Central memory CD4-positive, alpha-beta T cell (primary cell): ENCODE measurements around the gene RBM15.

ENCODE experiments used
- DNase-seq: peaks from one replicate; pipeline ENCODE4 v3.0.0; 2022
- total RNA-seq, 3 experiments: gene quantifications; one replicate each; lab custom pipeline; 2026; lab: John Stamatoyannopoulos, UW

The RBM15 gene
- total RNA-seq, result 80.7 to 119 (median 82.4) reads per million in 3 experiments

DNA sequence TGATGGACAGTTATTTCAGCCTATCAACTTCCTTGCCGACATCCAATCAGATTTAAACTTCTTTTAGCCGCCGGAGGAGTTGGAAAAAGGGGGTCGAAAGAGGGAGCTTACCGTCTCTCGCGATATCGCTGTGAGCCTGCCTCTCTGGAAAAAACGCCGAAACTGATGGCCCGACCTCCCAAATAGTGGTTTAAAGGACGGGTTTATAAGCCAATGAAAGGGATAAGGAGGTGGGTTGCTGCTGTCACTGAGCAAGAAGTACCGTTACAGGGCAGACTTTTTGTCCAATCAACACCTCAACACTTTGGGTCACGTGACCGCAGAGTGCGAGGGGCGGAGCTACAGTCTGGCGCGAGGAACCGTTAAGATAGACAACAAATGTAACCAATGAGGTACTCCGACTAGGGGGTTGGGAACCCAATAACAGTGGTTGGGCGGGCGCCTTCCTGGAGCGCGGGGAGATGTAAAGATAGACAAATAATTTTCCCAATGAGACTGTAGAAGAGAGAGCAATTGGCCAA lies at the start of gene RBM15:
RBM15 (plus strand) TSS at position 492 of the 521 bp plus-strand sequence; CDS start at position 521, 29 bp downstream.
- peak; percentile 100 for DNase-seq

DNA sequence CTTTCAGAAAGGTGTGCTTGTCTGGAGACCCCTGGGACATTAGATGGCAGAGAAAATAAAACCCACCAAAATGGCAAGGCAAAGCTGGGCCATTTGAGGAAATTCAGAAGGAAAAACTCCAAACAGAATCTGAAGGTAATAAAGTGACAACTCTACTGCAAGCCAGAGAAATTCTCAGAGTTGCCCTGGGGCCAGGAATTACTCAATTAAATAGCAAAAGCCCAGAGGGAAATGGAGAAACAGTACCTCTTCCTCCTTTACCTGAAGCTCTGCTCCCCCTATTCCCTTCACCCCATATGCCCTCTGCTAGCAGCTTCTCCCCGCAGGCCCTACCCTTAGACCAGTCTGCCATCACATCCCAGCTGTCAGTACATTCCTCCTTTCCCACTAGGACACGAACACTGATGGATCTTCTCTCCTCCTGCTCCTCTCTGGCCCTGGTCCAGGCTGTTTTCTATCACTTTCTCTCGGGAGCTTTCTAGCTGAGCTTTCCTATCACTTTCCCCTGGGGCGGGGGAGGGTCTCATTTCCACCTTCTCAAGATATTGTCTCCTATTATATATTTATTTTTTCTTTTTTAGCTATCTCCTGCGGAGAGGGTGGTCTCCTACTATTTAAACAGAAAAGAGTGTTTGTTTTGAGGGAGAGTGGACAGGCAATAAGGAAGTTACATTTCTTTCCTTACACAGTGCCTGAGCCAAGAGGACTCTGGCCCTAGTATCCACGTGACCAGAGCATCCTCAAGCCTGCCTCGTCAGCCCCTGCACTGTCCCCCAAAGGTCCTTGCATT lies 47.7 kb upstream of the RBM15 start:
- no peak for DNase-seq

GRCh38 chr1:110292031-110292741 lies 47.0 kb upstream of the RBM15 start:
- DNase-seq, result no peak

GRCh38 chr1:110293601-110294104 lies 45.5 kb upstream of the RBM15 start:
- no peak for DNase-seq

DNA sequence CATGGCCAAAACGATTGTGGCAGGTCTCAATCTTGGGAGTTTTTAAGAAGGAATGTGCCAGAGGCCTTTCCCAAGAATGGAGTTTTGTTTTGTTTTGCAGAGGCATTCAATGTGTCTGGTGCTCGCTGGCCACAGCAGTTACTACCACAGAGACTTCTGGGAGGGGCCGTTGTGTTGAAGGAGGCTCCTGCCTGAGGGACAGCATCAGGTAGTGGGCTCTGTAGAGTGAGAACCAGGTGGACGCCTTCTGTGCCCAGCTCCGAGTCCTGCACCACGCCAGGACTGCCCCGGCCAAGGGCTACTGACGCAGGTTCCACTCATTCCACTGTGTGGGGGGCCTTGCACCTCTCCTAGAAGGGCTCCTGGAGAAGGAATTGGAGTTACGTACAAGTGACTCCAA lies 44.9 kb upstream of the RBM15 start:
- DNase-seq, result no peak

GRCh38 chr1:110298991-110299390 lies 40.2 kb upstream of the RBM15 start:
- no peak for DNase-seq

GRCh38 chr1:110300412-110301085 lies 38.6 kb upstream of the RBM15 start:
- no peak for DNase-seq

- DNase-seq, result no peak
These were observed 36.3 kb upstream of the RBM15 start for GRCh38 chr1:110302836-110303235.

DNA sequence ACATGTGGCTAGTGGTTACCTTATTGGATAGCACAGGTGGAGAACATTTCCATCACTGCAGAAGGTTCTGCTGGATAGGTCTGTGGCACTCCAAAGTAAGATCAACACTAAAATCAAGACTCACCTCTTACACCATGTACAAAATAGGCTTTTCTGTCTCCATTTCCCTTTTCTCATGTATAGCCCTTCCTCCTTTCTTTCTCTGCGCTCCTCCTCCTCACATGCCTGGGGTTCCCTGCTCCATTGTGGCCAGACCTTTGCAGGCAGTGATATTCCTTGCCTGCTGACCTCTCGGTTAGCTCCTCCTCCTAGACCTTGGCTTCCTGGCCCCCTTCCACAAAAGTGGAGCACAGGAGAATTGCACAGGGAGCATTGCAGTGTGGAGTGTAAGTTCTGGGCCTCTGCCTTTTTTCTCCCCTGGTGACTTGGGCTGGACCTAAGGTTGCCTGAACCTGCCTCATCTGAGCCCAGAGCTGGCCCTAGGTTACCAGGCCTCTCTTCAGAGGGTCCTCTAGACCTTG lies 33.2 kb upstream of the RBM15 start:
- DNase-seq, result no peak

DNA sequence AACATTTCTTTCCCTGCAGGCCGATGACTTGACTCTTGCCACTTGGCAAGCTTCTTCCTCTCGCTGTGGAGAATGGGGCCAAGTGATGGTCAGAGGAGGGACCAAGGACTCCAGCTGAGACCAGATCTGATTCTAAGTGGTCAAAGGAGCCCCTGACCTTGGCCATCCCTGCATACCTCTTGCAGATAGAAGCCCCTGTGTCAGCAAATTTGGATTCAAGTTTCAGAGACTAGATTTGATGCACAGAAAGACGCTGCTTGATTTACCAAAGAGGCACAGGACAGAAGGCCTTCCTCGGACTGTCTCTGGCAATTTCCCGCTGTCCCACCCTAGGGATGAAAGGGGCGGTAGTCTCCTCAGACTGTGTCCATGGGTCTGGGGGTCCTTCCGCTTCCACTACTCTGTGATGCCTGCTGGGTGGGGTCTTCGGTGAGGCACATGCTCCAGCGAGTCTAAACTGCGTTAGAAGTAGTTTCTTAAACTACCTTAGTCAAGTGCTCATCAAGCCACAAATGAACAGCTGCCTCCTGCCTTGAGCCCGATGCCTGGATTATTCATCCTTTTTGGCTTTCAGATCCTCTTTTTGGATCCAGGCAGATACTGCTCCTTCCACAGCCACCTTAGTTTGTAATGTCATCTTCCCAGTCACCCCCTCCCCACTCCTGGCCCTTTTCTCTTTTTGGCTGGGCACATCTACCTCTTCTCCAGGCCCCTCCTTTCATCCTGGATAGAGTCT lies 31.8 kb upstream of the RBM15 start:
- DNase-seq, result no peak

- DNase-seq, result no peak
These were observed 30.9 kb upstream of the RBM15 start for GRCh38 chr1:110308247-110308646.

DNA sequence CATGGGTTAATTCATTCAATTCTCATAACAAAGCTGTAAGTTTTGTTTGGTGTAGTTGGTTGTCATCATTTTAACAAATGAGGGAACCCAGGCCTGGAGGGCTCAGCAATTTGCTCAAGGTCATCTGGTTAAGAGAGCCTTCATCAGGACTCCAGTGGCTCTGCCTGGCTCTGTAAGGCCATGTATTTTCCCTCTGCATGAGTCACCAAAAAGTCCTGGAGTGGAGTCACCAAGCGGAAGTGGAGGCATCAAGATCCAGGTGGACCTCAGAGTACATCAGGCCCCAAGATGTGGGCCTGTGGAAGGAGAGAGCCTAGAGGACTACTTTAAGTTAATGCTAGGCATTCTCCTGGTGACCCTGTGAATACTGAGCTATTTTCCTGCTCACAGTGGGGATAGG lies 30.0 kb upstream of the RBM15 start:
- no peak for DNase-seq

DNA sequence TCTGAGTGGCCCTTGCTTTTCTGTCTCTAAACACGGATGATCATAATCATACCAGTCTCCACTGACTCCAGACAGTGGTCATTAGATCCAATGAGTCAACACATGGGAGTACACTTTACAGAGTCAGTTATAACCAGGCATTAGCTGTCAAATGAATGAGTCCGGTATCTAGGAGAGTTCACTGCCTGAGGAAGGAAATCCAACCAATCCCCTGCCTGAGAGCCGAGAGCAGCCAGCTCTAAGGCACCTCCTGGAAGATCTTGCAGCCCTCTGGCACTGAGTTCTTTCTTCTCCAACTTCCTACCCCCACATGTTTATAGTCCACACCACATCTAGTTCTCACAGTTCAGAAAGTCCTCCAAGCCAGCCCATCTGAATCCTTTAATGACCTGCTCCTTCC lies 29.4 kb upstream of the RBM15 start:
- DNase-seq, result no peak

DNA sequence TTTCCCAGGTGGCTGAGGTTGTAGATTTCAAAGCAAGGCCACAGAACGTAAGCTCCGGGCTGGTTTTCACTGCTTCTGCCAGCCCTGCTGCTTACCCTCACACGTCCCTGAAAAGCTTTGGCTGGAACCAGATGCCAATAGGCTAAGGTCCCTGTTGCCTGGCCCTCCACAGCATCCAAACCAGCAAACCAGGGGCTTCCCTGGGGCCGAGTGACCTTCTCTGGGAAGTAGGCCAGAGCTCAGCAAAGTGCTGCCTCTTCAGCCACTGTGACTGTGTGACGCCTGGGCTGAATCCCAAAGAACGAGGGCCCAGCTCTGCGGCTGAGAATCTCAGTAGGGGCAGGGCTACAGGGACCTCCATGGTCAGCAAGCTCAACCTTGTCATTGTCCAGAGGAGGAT lies 28.9 kb upstream of the RBM15 start:
- no peak for DNase-seq

- DNase-seq, result peak; percentile 64
These were observed 26.7 kb upstream of the RBM15 start for GRCh38 chr1:110312188-110313121.

DNA sequence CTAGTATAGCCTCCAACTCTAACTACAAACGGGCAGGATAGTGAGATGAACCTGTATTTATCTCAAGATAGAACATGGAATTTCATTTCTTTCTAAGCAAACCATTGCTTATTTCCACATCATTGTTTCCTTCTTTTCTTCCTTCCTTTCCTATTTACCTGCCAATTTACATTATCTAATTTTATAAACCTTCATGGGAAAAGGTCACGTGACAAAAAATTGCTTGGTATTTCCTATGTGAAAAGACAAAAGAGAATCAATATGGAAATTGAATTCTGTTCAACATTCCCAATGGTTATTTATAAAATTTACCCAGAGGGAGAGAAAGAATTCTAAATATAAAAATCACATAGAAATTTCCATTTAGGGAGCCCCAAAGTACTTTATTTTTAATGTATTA lies 22.4 kb upstream of the RBM15 start:
- DNase-seq, result no peak

GRCh38 chr1:110318046-110318445 lies 21.1 kb upstream of the RBM15 start:
- DNase-seq, result no peak

DNA sequence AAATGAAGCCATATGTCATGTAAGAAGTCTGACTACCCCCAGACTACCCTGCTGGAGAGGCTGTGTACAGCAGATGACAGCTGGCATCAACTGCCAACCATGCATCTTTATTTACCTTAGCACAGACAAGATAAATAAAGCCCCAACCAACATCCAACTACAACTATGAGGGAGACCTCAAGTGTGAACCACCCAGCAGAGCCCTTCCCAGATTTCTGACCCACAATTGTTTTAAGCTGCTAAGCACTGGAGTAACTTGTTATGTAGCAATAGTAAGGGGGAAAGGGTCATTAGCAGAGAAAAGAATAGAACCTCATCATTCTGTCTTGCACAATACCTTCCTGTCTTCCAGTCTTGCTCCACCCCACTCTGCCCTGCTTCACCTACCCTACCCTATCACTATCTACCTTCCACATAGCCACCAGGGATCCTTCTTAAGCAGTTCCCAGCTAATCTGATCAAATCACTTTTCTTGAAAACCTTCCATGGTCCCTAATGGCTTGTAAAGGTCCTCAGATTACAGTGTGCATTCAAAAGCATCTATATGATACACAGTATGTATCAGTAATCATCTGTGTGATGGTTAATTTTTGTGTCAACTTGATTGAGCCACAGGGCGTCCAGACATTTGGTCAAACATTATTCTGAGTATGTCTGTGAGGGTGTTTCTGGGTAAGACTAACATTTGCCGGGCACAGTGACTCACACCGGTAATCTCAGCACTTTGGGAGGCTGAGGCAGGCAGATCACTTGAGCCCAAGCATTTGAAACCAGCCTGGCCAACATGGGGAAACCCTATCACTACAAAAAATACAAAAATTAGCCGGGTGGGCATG lies 19.6 kb upstream of the RBM15 start:
- no peak for DNase-seq

DNA sequence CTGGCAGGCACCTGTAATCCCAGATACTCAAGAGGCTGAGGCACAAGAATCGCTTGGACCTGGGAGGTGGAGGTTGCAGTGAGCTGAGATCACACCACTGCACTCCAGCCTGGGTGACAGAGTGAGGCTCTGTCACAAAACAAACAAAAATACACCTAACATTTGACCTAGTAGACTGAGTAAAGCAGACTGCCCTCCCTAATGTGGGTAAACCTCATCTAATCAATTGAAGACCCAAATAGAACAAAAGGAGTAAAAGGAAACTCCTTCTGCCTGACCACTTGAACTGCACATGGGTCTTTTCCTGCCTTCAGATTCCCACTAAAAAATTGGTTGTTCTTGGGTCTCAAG lies 19.0 kb upstream of the RBM15 start:
- no peak for DNase-seq

- DNase-seq, result no peak
These were observed 18.1 kb upstream of the RBM15 start for GRCh38 chr1:110321045-110321444.
